GM12878 (cell line): ENCODE measurements around the gene CAPNS1. TPM values are rescaled to one million over a fixed set of nuclear protein-coding genes. Genes with fewer than 3 reads are reported as not detected.
A peak's percentile ranks its signal among the peaks of the same experiment; 100 is the strongest.

Source experiments
- EGR1 ChIP-seq, 2 experiments: IDR thresholded peaks; 1 replicate in 1 of 2; 2 replicates in 1 of 2; pipeline ENCODE4 v1.6.1; 2011 to 2012; ENCODE audit warnings: low read depth in 2 of 2, low read length in 2 of 2, borderline replicate concordance in 1 of 2, mild to moderate bottlenecking in 1 of 2, moderate library complexity in 1 of 2
- GABPA ChIP-seq: IDR thresholded peaks from 2 replicates; pipeline ENCODE4 v1.6.1; 2014; ENCODE audit warnings: antibody characterized with exemption, low read depth, mild to moderate bottlenecking, inconsistent platforms
- JUND ChIP-seq: IDR thresholded peaks from 2 replicates; pipeline ENCODE4 v1.6.1; 2012; ENCODE audit warnings: low read depth, mild to moderate bottlenecking, low read length, improper control_type of control experiment, moderate library complexity
- MEF2A ChIP-seq: IDR thresholded peaks from 2 replicates; pipeline ENCODE4 v1.6.1; 2011; ENCODE audit warnings: low read depth, mild to moderate bottlenecking, low read length, moderate library complexity; ENCODE audit not compliant: insufficient read depth
- MEF2B ChIP-seq: fragments of 450-650 bp; IDR thresholded peaks from 2 replicates; pipeline ENCODE4 v1.6.1; 2018; ENCODE audit warnings: mild to moderate bottlenecking, moderate library complexity; ENCODE audit not compliant: partially characterized antibody, poor library complexity, severe bottlenecking
- POLR2A ChIP-seq: IDR thresholded peaks from 2 replicates; pipeline ENCODE4 v1.6.1; 2011; ENCODE audit warnings: low read depth, mild to moderate bottlenecking, low read length
- RAD51 ChIP-seq: fragments of 450-650 bp; IDR thresholded peaks from 2 replicates; pipeline ENCODE4 v1.6.1; 2016; ENCODE audit warnings: moderate library complexity, mild to moderate bottlenecking, inconsistent platforms
- SIN3A ChIP-seq: IDR thresholded peaks from 2 replicates; pipeline ENCODE4 v1.6.1; 2012; ENCODE audit warnings: low read depth, low read length, improper control_type of control experiment
- SRF ChIP-seq, 2 experiments: IDR thresholded peaks; 2 replicates each; pipeline ENCODE4 v1.6.1; 2011; ENCODE audit warnings: low read depth in 2 of 2, low read length in 2 of 2, mild to moderate bottlenecking in 1 of 2, moderate library complexity in 1 of 2
- STAT3 ChIP-seq: IDR thresholded peaks from 2 replicates; pipeline ENCODE4 v1.6.1; 2011; ENCODE audit warnings: low read depth, low read length, improper control_type of control experiment
- SUZ12 ChIP-seq: fragments of 200-600 bp; sonication (generic); IDR thresholded peaks from one replicate; pipeline ENCODE4 v1.6.1; 2018; ENCODE audit warnings: antibody characterized with exemption, mild to moderate bottlenecking; ENCODE audit not compliant: unreplicated experiment
- ZNF217 ChIP-seq: fragments of 450-650 bp; IDR thresholded peaks from 2 replicates; pipeline ENCODE4 v1.6.1; 2017; ENCODE audit warnings: antibody characterized with exemption, mild to moderate bottlenecking
- polyA plus RNA-seq, 11 experiments: library from polyadenylated mRNA; depleted of rRNA in 4 of 11; unstranded in 6 of 11; stranded (reverse) in 5 of 11; fragments of >200 nt; fragmentation: Nextera tagmentation in 4 of 11; fragmentation: Illumina TruSeq in 1 of 11; extraction: Ambion mirVana in 4 of 11; extraction: Trizol in 1 of 11; gene quantifications; 1 replicate in 1 of 11; 2 replicates in 10 of 11; pipeline versions ENCODE4 v1.2.1 to v1.2.3, GENCODE V29; 2011 to 2016; ENCODE audit warnings: inconsistent platforms in 2 of 11, missing spikeins in 2 of 11, low read depth in 1 of 11
- total RNA-seq, 4 experiments: library from RNA; depleted of rRNA in 3 of 4; stranded (reverse); fragments of >200 nt in 3 of 4; fragmentation: Illumina TruSeq in 1 of 4; extraction: Trizol in 1 of 4; gene quantifications; 2 replicates each; pipeline versions ENCODE4 v1.2.1 to v1.2.3, GENCODE V29; 2013 to 2021
- TF ChIP-seq, protein P1 (sequence below): IDR thresholded peaks from 2 replicates; pipeline ENCODE4 v1.6.1; 2011; ENCODE audit warnings: mild to moderate bottlenecking, low read depth, low read length, moderate library complexity; ENCODE audit not compliant: insufficient replicate concordance
- TF ChIP-seq, protein P2 (sequence below): fragments of 450-650 bp; IDR thresholded peaks from 2 replicates; pipeline ENCODE4 v1.6.1; 2017; ENCODE audit warnings: mild to moderate bottlenecking

The CAPNS1 gene
- total and polyA plus RNA-seq, 10 of the 15 experiments (the other 5 are each of a cell fraction or from before 2014, with no cell fraction given) = 96.9 to 562 (median 245) TPM

DNA sequence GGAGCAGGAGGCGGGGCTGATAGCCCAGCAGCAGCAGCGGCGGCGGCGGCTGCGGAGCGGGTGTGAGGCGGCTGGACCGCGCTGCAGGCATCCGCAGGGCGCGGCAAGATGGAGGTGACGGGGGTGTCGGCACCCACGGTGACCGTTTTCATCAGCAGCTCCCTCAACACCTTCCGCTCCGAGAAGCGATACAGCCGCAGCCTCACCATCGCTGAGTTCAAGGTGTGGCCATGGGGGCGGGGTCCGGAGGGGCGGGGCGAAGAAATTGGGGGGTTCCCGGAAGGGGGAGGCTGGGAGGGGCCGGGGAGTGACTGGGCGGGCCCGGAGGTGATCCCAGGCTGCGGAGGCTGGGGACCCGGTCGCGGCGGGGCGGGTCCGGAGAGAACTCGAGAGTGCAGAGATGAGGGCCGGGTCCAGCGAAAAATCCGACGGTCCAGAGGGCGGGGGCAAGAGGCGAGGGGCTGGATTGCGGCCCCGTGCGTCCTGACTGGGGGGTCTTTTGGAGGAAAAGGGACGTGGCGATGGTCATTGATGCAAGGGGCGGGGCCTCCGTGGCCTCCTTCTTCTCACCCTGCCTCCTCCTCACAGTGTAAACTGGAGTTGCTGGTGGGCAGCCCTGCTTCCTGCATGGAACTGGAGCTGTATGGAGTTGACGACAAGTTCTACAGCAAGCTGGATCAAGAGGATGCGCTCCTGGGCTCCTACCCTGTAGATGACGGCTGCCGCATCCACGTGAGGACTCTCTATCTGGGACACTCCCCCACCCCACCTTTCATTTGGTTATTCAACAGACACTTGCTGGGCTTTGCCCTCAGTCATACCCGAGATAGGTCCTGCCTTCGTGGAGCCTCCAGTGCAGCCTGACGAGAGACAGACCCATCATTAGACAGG, 24.2 kb upstream of the CAPNS1 start, which contains the start of gene TBCB (continued):
- no peak for TF ChIP-seq ZNF217
- no peak for TF ChIP-seq GABPA
- TF ChIP-seq JUND = no peak
- TF ChIP-seq, protein P1, sequence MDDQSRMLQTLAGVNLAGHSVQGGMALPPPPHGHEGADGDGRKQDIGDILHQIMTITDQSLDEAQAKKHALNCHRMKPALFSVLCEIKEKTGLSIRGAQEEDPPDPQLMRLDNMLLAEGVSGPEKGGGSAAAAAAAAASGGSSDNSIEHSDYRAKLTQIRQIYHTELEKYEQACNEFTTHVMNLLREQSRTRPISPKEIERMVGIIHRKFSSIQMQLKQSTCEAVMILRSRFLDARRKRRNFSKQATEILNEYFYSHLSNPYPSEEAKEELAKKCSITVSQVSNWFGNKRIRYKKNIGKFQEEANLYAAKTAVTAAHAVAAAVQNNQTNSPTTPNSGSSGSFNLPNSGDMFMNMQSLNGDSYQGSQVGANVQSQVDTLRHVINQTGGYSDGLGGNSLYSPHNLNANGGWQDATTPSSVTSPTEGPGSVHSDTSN = no peak
- no peak for TF ChIP-seq MEF2A
- TF ChIP-seq EGR1 (IDR thresholded peaks at IDR 0.05; ENCODE audit: borderline replicate concordance in 1 of 2, low read depth in 2 of 2, low read length in 2 of 2) = 0 out of 3 replicates have a peak, but pooled peaks of 1 of the 2 experiments have one; percentile 11
- TF ChIP-seq, protein P2, sequence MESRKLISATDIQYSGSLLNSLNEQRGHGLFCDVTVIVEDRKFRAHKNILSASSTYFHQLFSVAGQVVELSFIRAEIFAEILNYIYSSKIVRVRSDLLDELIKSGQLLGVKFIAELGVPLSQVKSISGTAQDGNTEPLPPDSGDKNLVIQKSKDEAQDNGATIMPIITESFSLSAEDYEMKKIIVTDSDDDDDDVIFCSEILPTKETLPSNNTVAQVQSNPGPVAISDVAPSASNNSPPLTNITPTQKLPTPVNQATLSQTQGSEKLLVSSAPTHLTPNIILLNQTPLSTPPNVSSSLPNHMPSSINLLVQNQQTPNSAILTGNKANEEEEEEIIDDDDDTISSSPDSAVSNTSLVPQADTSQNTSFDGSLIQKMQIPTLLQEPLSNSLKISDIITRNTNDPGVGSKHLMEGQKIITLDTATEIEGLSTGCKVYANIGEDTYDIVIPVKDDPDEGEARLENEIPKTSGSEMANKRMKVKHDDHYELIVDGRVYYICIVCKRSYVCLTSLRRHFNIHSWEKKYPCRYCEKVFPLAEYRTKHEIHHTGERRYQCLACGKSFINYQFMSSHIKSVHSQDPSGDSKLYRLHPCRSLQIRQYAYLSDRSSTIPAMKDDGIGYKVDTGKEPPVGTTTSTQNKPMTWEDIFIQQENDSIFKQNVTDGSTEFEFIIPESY = no peak
- no peak for TF ChIP-seq SIN3A
- TF ChIP-seq MEF2B = peak; percentile 0
- TF ChIP-seq RAD51 = no peak
- peak; percentile 97 for TF ChIP-seq POLR2A
- no peak for TF ChIP-seq STAT3
- TF ChIP-seq SUZ12 = no peak
- 0 out of 4 replicates have a peak, but pooled peaks of 1 of the 2 experiments have one; percentile 2 for TF ChIP-seq SRF (IDR thresholded peaks at IDR 0.05; ENCODE audit: low read depth in 2 of 2, low read length in 2 of 2)
